ENCODE data around the gene SPDYC.

SPDYC gene

GRCh38 chr11:65206901-65207300 is 36.9 kb downstream of the SPDYC start:
- no peak for DNase-seq (ENCODE audit: low read depth)

- DNase-seq (ENCODE audit: low read depth), result no peak
Measured at GRCh38 chr11:65207918-65208784, 38.1 kb downstream of the SPDYC start.

- DNase-seq (ENCODE audit: low read depth), result no peak
Measured at GRCh38 chr11:65208785-65209710, 39.0 kb downstream of the SPDYC start.

- no peak for DNase-seq (ENCODE audit: low read depth)
Measured at GRCh38 chr11:65209711-65210360, 39.8 kb downstream of the SPDYC start.

- no peak for DNase-seq (ENCODE audit: low read depth)
Measured at GRCh38 chr11:65210361-65210731, 40.3 kb downstream of the SPDYC start.

- DNase-seq (ENCODE audit: low read depth), result no peak
Measured at GRCh38 chr11:65210748-65211147, 40.7 kb downstream of the SPDYC start.

- DNase-seq (ENCODE audit: low read depth), result no peak
Measured at GRCh38 chr11:65211293-65212105, 41.5 kb downstream of the SPDYC start.

GRCh38 chr11:65212226-65212801 is 42.3 kb downstream of the SPDYC start:
- no peak for DNase-seq (ENCODE audit: low read depth)

- no peak for DNase-seq (ENCODE audit: low read depth)
Measured at GRCh38 chr11:65213322-65214211, 43.5 kb downstream of the SPDYC start.

- DNase-seq (ENCODE audit: low read depth), result no peak
Measured at GRCh38 chr11:65214212-65214845, 44.3 kb downstream of the SPDYC start.

GRCh38 chr11:65215441-65216076 is 45.5 kb downstream of the SPDYC start:
- DNase-seq (ENCODE audit: low read depth), result no peak

- no peak for DNase-seq (ENCODE audit: low read depth)
Measured at GRCh38 chr11:65216830-65217229, 46.8 kb downstream of the SPDYC start.

- no peak for DNase-seq (ENCODE audit: low read depth)
Measured at GRCh38 chr11:65217441-65218423, 47.7 kb downstream of the SPDYC start.

GRCh38 chr11:65218446-65218845 is 48.4 kb downstream of the SPDYC start:
- no peak for DNase-seq (ENCODE audit: low read depth)

- DNase-seq (ENCODE audit: low read depth), result peak; percentile 35
Measured at GRCh38 chr11:65219930-65220213, 49.8 kb downstream of the SPDYC start.

GRCh38 chr11:65221026-65221425 is 51.0 kb downstream of the SPDYC start:
- DNase-seq (ENCODE audit: low read depth), result no peak

Data from GM04503 (cell line).